T-helper 2 cell (primary cell): ENCODE measurements around the gene FHIT.
A peak's percentile ranks its signal among the peaks of the same experiment; 100 is the strongest.

Experiments used
- DNase-seq, 5 experiments: peaks; one replicate each; pipeline versions ENCODE4 v3.0.0 to v3.0.0-alpha.2; 2012 to 2022

Gene FHIT

GRCh38 chr3:59890639-59891038 lies 1360.6 kb downstream of the FHIT start:
- DNase-seq = no peak

- no peak for DNase-seq
Measured at GRCh38 chr3:59886790-59887189, 1364.5 kb downstream of the FHIT start.

GRCh38 chr3:59885899-59886400 lies 1365.3 kb downstream of the FHIT start:
- peak in 1 of 5 experiments; percentile 26 for DNase-seq

- DNase-seq = peak in 1 of 5 experiments; percentile 21
Measured at GRCh38 chr3:59885101-59885500, 1366.2 kb downstream of the FHIT start.

- DNase-seq = no peak
Measured at GRCh38 chr3:59884409-59884808, 1366.8 kb downstream of the FHIT start.

- no peak for DNase-seq
Measured at GRCh38 chr3:59882746-59883145, 1368.5 kb downstream of the FHIT start.

GRCh38 chr3:59880717-59881116 lies 1370.5 kb downstream of the FHIT start:
- DNase-seq = no peak

- peak in 1 of 5 experiments; percentile 80 for DNase-seq
Measured at GRCh38 chr3:59879031-59879581, 1372.1 kb downstream of the FHIT start.

- no peak for DNase-seq
Measured at GRCh38 chr3:59878038-59878427, 1373.2 kb downstream of the FHIT start.

- no peak for DNase-seq
Measured at GRCh38 chr3:59877263-59878037, 1373.8 kb downstream of the FHIT start.

GRCh38 chr3:59876533-59877062 lies 1374.7 kb downstream of the FHIT start:
- no peak for DNase-seq

GRCh38 chr3:59873576-59874230 lies 1377.5 kb downstream of the FHIT start:
- peak in 1 of 5 experiments; percentile 7 for DNase-seq

- DNase-seq = peak in 2 of 5 experiments; percentile 2 to 49
Measured at GRCh38 chr3:59872128-59872527, 1379.1 kb downstream of the FHIT start.

GRCh38 chr3:59867185-59868002 lies 1383.9 kb downstream of the FHIT start:
- DNase-seq = peak in 1 of 5 experiments; percentile 67

GRCh38 chr3:59866076-59866475 lies 1385.2 kb downstream of the FHIT start:
- DNase-seq = no peak

- no peak for DNase-seq
Measured at GRCh38 chr3:59865351-59865750, 1385.9 kb downstream of the FHIT start.

- DNase-seq = peak in 1 of 5 experiments; percentile 25
Measured at GRCh38 chr3:59862686-59863085, 1388.6 kb downstream of the FHIT start.

GRCh38 chr3:59857589-59858346 lies 1393.5 kb downstream of the FHIT start:
- peak; percentile 35 to 83 (median 55) for DNase-seq

GRCh38 chr3:59856934-59857460 lies 1394.3 kb downstream of the FHIT start:
- no peak for DNase-seq

- no peak for DNase-seq
Measured at GRCh38 chr3:59854061-59854709, 1397.1 kb downstream of the FHIT start.

GRCh38 chr3:59850417-59850816 lies 1400.8 kb downstream of the FHIT start:
- no peak for DNase-seq
